GM23248 (cell line): ENCODE measurements around the gene EPN2. TPM values are rescaled to one million over a fixed set of nuclear protein-coding genes. Genes with fewer than 3 reads are reported as not detected.

Experiments
- DNase-seq: peaks from one replicate; pipeline ENCODE4 v3.0.0-alpha.2; 2015
- H2AFZ ChIP-seq: fragments of 200-600 bp; sonication (generic); 2 replicates; pipeline ENCODE4 v1.6.1; 2016; ENCODE audit warnings: antibody characterized with exemption
- H3F3A ChIP-seq: fragments of 200-600 bp; sonication (generic); 2 replicates; pipeline ENCODE4 v1.6.1; 2016; ENCODE audit warnings: mild to moderate bottlenecking, antibody characterized with exemption, mixed run types; ENCODE audit not compliant: insufficient read depth
- H3K27ac ChIP-seq: fragments of 200-600 bp; sonication (generic); 2 replicates; pipeline ENCODE4 v1.5.1; 2016; ENCODE audit warnings: mild to moderate bottlenecking
- H3K27me3 ChIP-seq: fragments of 200-600 bp; sonication (generic); replicated peaks from 2 replicates; pipeline ENCODE4 v1.6.1; 2016; ENCODE audit warnings: mild to moderate bottlenecking; ENCODE audit not compliant: insufficient read depth
- H3K36me3 ChIP-seq: fragments of 200-600 bp; sonication (generic); 2 replicates; pipeline ENCODE4 v1.6.1; 2016; ENCODE audit warnings: low read depth, mild to moderate bottlenecking
- H3K4me1 ChIP-seq: fragments of 200-600 bp; sonication (generic); 2 replicates; pipeline ENCODE4 v1.6.1; 2016; ENCODE audit warnings: mild to moderate bottlenecking; ENCODE audit not compliant: insufficient read depth
- H3K4me2 ChIP-seq: fragments of 200-600 bp; sonication (generic); one replicate; pipeline ENCODE4 v1.6.1; 2016; ENCODE audit warnings: mild to moderate bottlenecking; ENCODE audit not compliant: unreplicated experiment
- H3K4me3 ChIP-seq: fragments of 200-600 bp; sonication (generic); 2 replicates; pipeline ENCODE4 v1.5.1; 2016; ENCODE audit warnings: mild to moderate bottlenecking
- H3K79me2 ChIP-seq: fragments of 200-600 bp; sonication (generic); 2 replicates; pipeline ENCODE4 v1.6.1; 2016; ENCODE audit warnings: mild to moderate bottlenecking; ENCODE audit not compliant: insufficient read depth
- H3K9ac ChIP-seq: fragments of 200-600 bp; sonication (generic); 2 replicates; pipeline ENCODE4 v1.6.1; 2016; ENCODE audit warnings: mild to moderate bottlenecking
- H3K9me2 ChIP-seq: fragments of 200-600 bp; sonication (generic); 2 replicates; pipeline ENCODE4 v1.6.1; 2016; ENCODE audit warnings: mixed run types, mild to moderate bottlenecking, moderate library complexity; ENCODE audit not compliant: insufficient read depth
- H3K9me3 ChIP-seq: fragments of 200-600 bp; sonication (generic); one replicate; pipeline ENCODE4 v1.6.1; 2017; ENCODE audit warnings: low read depth
- H4K20me1 ChIP-seq: fragments of 200-600 bp; sonication (generic); 2 replicates; pipeline ENCODE4 v1.6.0; 2016; ENCODE audit not compliant: insufficient read depth
- EZH2 ChIP-seq: fragments of 200-600 bp; sonication (generic); IDR thresholded peaks from 2 replicates; pipeline ENCODE4 v1.6.1; 2018; ENCODE audit warnings: antibody characterized with exemption, mild to moderate bottlenecking; ENCODE audit not compliant: insufficient read depth, poor library complexity, severe bottlenecking
- EZH2phosphoT487 ChIP-seq: fragments of 200-600 bp; sonication (generic); IDR thresholded peaks from 2 replicates; pipeline ENCODE4 v1.6.1; 2018; ENCODE audit warnings: antibody characterized with exemption, moderate library complexity, mild to moderate bottlenecking, low read depth; ENCODE audit not compliant: insufficient read depth
- WGBS, 2 experiments: methylation state at CpG; one replicate each; pipeline ENCODE4 v1.1.6; 2015 to 2017; ENCODE audit warnings: low lambda C conversion rate in 2 of 2, low coverage in 1 of 2; ENCODE audit errors: missing lambda C conversion rate in 2 of 2; 5-methylcytosine and 5-hydroxymethylcytosine counted together
- in situ Hi-C: fragments of 300-500 bp; cut with MboI; formaldehyde crosslinking; loops from 2 replicates; pipeline ENCODE4 v1.15.0; 2020
- polyA plus RNA-seq: library from polyadenylated mRNA; unstranded; fragments of >200 nt; fragmentation: Nextera tagmentation; extraction: Ambion mirVana; gene quantifications from 2 replicates; pipeline ENCODE4 v1.2.1, GENCODE V29; 2016
- total RNA-seq: library from RNA; depleted of rRNA; stranded (reverse); fragments of >200 nt; shearing (Covaris generic); gene quantifications from 2 replicates; pipeline ENCODE4 v1.2.3, GENCODE V29; 2014

The EPN2 gene
- total and polyA plus RNA-seq, 2 experiments from 2014 or later: 25.3 to 54.0 TPM

GRCh38 chr17:19363460-19364035, 126.4 kb downstream of the EPN2 start:
- TF ChIP-seq EZH2: no peak
- no peak for TF ChIP-seq EZH2phosphoT487
- no peaks in the 10 kb centered on the region for H4K20me1 ChIP-seq
- no peak for DNase-seq
- H3K36me3 ChIP-seq: no peaks in the 10 kb centered on the region
- in situ Hi-C loops: loop anchor here (10.0 to 25.0 kb wide), 2 partner anchors 299 to 401 kb away; no protein-coding TSS in a partner anchor
- no peaks in the 10 kb centered on the region for H3K9me2 ChIP-seq
- no peak overlapping the region for H3K27ac ChIP-seq
- H3K4me1 ChIP-seq: peaks cover 7% of the 10 kb centered on the region; the same call in 1 of the 2 replicates
- no peak overlapping the region for H2AFZ ChIP-seq
- H3K9ac ChIP-seq: no peak overlapping the region
- H3K9me3 ChIP-seq: no peaks in the 10 kb centered on the region
- H3K79me2 ChIP-seq: no peaks in the 10 kb centered on the region
- H3F3A ChIP-seq: peaks cover 4% of the 10 kb centered on the region
- H3K4me2 ChIP-seq: no peak overlapping the region
- WGBS, 2 experiments: 62 to 65% methylated on average over 6 of the region's 6 CpGs
- no peaks in the 10 kb centered on the region for H3K27me3 ChIP-seq
- H3K4me3 ChIP-seq: no peak overlapping the region

DNA sequence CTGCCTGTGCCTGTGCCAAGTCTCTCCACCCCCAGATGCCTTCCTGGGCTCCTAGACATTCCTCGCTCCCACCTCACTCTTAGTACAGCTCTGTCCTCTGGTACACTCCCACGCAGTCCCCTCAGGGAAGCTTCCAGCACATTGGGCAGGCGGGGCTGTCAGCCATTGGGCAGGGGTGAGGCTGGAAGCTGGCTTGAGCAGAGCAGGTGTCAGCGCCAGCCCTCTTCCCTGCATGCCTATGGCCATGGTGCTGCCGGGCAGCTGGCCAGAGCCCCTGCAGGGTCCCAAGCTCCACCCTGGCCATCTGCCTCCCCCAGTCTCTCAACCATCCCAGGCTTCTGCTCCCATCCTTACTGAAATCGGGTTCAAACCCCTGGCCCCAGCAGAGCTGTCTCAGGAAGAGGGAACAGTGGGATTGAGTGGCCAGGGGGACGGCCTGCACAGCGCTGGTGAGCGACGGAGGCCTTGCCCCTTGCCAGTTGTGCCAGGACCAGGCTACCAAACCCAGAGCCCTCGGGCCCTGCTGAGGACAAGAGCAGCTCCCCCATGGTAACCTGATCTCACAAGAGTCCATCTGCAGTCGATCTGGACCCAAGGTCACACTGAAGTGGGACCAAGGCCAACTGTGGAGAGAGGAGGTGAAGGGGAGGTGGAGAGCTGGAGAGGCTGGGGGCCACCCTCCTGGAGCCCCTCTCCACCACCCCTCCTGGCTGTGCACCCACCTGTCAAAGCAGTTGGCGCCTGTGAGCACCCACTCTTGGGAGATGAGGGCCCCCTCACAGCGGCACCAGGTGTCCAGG, 127.7 kb downstream of the EPN2 start:
- in situ Hi-C loops: loop anchor here (5.0 to 25.0 kb wide), 3 partner anchors 87 to 400 kb away; no protein-coding TSS in a partner anchor

GRCh38 chr17:19365499-19365817, 128.3 kb downstream of the EPN2 start:
- H2AFZ ChIP-seq: no peak overlapping the region
- H3K9me3 ChIP-seq: no peaks in the 10 kb centered on the region
- TF ChIP-seq EZH2phosphoT487: no peak
- TF ChIP-seq EZH2: no peak
- no peaks in the 10 kb centered on the region for H4K20me1 ChIP-seq
- no peak overlapping the region for H3K27ac ChIP-seq
- no peak for DNase-seq
- no peaks in the 10 kb centered on the region for H3K36me3 ChIP-seq
- in situ Hi-C loops: loop anchor here (5.0 to 25.0 kb wide), 3 partner anchors 87 to 399 kb away; no protein-coding TSS in a partner anchor
- WGBS, 2 experiments: 78 to 86% methylated on average over 4 of the region's 4 CpGs
- no peaks in the 10 kb centered on the region for H3K9me2 ChIP-seq
- H3K9ac ChIP-seq: no peak overlapping the region
- H3K4me3 ChIP-seq: no peak overlapping the region
- H3K79me2 ChIP-seq: no peaks in the 10 kb centered on the region
- peaks cover 7% of the 10 kb centered on the region; the same call in 1 of the 2 replicates for H3K4me1 ChIP-seq
- H3F3A ChIP-seq: peaks cover 5% of the 10 kb centered on the region
- H3K4me2 ChIP-seq: no peak overlapping the region
- no peaks in the 10 kb centered on the region for H3K27me3 ChIP-seq

More for the DNA sequence above, 127.7 kb downstream of the EPN2 start:
- TF ChIP-seq EZH2phosphoT487: no peak
- no peak for TF ChIP-seq EZH2
- H3F3A ChIP-seq: peaks cover 5% of the 10 kb centered on the region
- H3K9me2 ChIP-seq: no peaks in the 10 kb centered on the region
- no peaks in the 10 kb centered on the region for H3K36me3 ChIP-seq
- H3K79me2 ChIP-seq: no peaks in the 10 kb centered on the region
- no peak overlapping the region for H2AFZ ChIP-seq
- DNase-seq: peak; percentile 51
- no peak overlapping the region for H3K27ac ChIP-seq
- no peak overlapping the region for H3K9ac ChIP-seq
- 76 to 79% methylated on average over 14 of the region's 14 CpGs for WGBS, 2 experiments
- no peaks in the 10 kb centered on the region for H3K9me3 ChIP-seq
- peaks cover 7% of the 10 kb centered on the region; the same call in 1 of the 2 replicates for H3K4me1 ChIP-seq
- H4K20me1 ChIP-seq: no peaks in the 10 kb centered on the region
- no peak overlapping the region for H3K4me3 ChIP-seq
- H3K27me3 ChIP-seq: no peaks in the 10 kb centered on the region
- no peak overlapping the region for H3K4me2 ChIP-seq

- no peaks in the 10 kb centered on the region for H3K9me3 ChIP-seq
- in situ Hi-C loops: loop anchor here (5.0 to 25.0 kb wide), 3 partner anchors 86 to 399 kb away; no protein-coding TSS in a partner anchor
- H2AFZ ChIP-seq: no peak overlapping the region
- no peaks in the 10 kb centered on the region for H4K20me1 ChIP-seq
- no peak overlapping the region for H3K4me2 ChIP-seq
- peaks cover 5% of the 10 kb centered on the region for H3F3A ChIP-seq
- no peak for TF ChIP-seq EZH2
- no peaks in the 10 kb centered on the region for H3K79me2 ChIP-seq
- 73 to 78% methylated on average over 9 of the region's 9 CpGs for WGBS, 2 experiments
- H3K4me1 ChIP-seq: peaks cover 7% of the 10 kb centered on the region; the same call in 1 of the 2 replicates
- H3K27ac ChIP-seq: no peak overlapping the region
- no peak overlapping the region for H3K4me3 ChIP-seq
- no peaks in the 10 kb centered on the region for H3K27me3 ChIP-seq
- no peaks in the 10 kb centered on the region for H3K9me2 ChIP-seq
- DNase-seq: no peak
- no peak overlapping the region for H3K9ac ChIP-seq
- no peaks in the 10 kb centered on the region for H3K36me3 ChIP-seq
These were observed 128.9 kb downstream of the EPN2 start for GRCh38 chr17:19365833-19366636.
